Mammary epithelial cell (primary cell): ENCODE results near the gene SLC8A1.

Experiments used
- EZH2 ChIP-seq: IDR thresholded peaks from 2 replicates; pipeline ENCODE4 v1.6.1; 2012; ENCODE audit warnings: low read length, inconsistent platforms, borderline replicate concordance
- TF ChIP-seq, protein P1 (sequence below), 2 donors: IDR thresholded peaks in 1 of 2; conservative IDR thresholded peaks in 1 of 2; 2 replicates each; pipeline ENCODE4 v1.5.1; 2011 to 2012; ENCODE audit warnings: inconsistent platforms in 2 of 2, low read length in 2 of 2, mild to moderate bottlenecking in 2 of 2, control low read depth in 1 of 2, low read depth in 1 of 2; ENCODE audit not compliant: insufficient read depth in 1 of 2; ENCODE audit errors: extremely low read depth in 1 of 2

DNA sequence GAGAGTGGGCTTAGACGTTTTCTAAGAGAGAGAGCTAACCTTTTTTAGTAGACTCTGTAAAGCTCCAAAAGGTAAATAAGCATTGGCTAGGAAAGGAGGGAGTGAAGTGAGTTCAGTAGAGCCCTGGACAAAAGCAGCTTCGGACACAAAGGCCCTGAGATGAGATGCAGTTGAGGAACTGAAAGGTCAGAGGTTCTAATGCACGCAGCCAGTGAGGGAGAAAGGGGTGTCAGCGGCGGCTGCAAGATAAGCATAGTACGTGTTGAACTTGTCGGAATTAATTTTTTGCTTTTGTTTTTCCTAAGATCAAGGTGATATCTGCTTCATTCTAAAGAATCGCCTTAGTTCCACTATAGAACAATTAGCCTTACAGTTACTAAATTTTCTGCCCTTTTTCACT lies 11.2 kb upstream of the SLC8A1 start:
- TF ChIP-seq, protein P1, sequence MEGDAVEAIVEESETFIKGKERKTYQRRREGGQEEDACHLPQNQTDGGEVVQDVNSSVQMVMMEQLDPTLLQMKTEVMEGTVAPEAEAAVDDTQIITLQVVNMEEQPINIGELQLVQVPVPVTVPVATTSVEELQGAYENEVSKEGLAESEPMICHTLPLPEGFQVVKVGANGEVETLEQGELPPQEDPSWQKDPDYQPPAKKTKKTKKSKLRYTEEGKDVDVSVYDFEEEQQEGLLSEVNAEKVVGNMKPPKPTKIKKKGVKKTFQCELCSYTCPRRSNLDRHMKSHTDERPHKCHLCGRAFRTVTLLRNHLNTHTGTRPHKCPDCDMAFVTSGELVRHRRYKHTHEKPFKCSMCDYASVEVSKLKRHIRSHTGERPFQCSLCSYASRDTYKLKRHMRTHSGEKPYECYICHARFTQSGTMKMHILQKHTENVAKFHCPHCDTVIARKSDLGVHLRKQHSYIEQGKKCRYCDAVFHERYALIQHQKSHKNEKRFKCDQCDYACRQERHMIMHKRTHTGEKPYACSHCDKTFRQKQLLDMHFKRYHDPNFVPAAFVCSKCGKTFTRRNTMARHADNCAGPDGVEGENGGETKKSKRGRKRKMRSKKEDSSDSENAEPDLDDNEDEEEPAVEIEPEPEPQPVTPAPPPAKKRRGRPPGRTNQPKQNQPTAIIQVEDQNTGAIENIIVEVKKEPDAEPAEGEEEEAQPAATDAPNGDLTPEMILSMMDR (conservative IDR thresholded peaks at IDR 0.05 in 1 of 2, IDR thresholded peaks at IDR 0.05 in 1 of 2; ENCODE audit: extremely low read depth in 1 of 2, insufficient read depth in 1 of 2, low read depth in 1 of 2, low read length in 2 of 2), result no peak
- TF ChIP-seq EZH2, result no peak
